Stimulated activated naive CD8-positive, alpha-beta T cell treated with anti-CD3 and anti-CD28 coated beads, Interleukin-15, amount 100 ng/mL, for 72 hours (primary cell): ENCODE data around the gene TNFRSF21.

ENCODE experiments used
- ATAC-seq: fragments of 150-1000 bp; cut with Tn5 transposase; 2 replicates; pipeline ENCODE4 v1.10.0; 2021; ENCODE audit warnings: mild to moderate bottlenecking, moderate library complexity
- DNase-seq, 2 donors: peaks; one replicate each; pipeline ENCODE4 v3.0.0; 2021 to 2022
- H3K27ac Mint-ChIP-seq, 2 donors: one replicate each; pipeline ENCODE4 v1.8.0; 2022; ENCODE audit warnings: mild to moderate bottlenecking in 2 of 2, mixed read lengths in 2 of 2, moderate library complexity in 2 of 2
- H3K27me3 Mint-ChIP-seq: one replicate; pipeline ENCODE4 v1.8.0; 2022; ENCODE audit warnings: mixed read lengths
- H3K4me1 Mint-ChIP-seq: one replicate; pipeline ENCODE4 v1.8.0; 2022; ENCODE audit warnings: mild to moderate bottlenecking, mixed read lengths
- H3K4me3 Mint-ChIP-seq, 2 donors: one replicate each; pipeline ENCODE4 v1.8.0; 2022; ENCODE audit warnings: mild to moderate bottlenecking in 2 of 2, mixed read lengths in 2 of 2, moderate library complexity in 1 of 2
- H3K9me3 Mint-ChIP-seq, 2 donors: one replicate each; pipeline ENCODE4 v1.8.0; 2022; ENCODE audit warnings: mixed read lengths in 2 of 2

Gene TNFRSF21

DNA sequence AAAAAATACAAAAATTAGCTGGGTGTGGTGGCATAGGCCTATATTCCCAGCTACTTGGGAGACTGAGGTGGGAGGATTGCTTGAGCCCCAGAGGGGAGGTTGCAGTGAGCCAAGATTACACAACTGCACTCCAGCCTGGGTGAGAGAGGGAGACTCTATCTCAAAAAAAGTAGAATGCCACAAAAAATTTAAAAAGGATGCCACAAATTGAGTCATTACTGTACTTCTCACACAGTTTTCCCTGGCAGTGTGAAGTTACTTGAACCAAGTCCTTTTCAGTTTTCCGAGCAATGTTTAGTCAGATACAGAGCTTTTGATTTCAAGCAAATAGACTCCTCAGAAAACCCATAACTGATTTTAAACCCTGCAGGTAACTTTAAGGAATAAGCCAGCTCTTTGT lies 53.3 kb downstream of the TNFRSF21 start:
- Mint-ChIP-seq H3K27me3 (no peaks in the 10 kb centered on the region), H3K4me1 (peaks cover 11% of the 10 kb centered on the region), H3K9me3 (no peaks in the 10 kb centered on the region), H3K4me3 (no peak overlapping the region), H3K27ac (no peak overlapping the region)
- DNase-seq, result no peak
- no peak for ATAC-seq

DNA sequence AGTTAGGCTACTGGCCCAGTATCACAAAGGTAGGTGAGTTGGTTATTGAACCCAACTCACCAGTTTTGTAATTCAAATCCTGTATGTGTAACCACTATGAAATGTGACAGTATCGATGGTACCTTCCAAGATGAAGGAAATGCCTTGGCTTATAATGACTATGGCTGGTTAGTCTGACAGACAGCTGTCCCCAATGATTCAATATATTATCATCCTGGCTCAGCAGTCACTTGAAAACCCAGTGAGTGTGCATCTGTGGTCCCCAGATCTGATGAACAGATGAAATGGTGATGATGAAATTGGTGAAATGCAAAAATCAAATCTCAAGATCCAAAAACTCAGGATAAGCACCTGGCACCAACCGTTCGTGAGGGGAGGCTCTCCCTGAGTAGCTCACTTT lies 54.8 kb downstream of the TNFRSF21 start:
- DNase-seq (no peak), ATAC-seq (no peak)
- H3K4me3 Mint-ChIP-seq, result no peak overlapping the region
- H3K9me3 Mint-ChIP-seq, result no peaks in the 10 kb centered on the region
- H3K27me3 Mint-ChIP-seq, result no peaks in the 10 kb centered on the region
- peaks cover 14% of the 10 kb centered on the region for H3K4me1 Mint-ChIP-seq
- H3K27ac Mint-ChIP-seq, result no peak overlapping the region

DNA sequence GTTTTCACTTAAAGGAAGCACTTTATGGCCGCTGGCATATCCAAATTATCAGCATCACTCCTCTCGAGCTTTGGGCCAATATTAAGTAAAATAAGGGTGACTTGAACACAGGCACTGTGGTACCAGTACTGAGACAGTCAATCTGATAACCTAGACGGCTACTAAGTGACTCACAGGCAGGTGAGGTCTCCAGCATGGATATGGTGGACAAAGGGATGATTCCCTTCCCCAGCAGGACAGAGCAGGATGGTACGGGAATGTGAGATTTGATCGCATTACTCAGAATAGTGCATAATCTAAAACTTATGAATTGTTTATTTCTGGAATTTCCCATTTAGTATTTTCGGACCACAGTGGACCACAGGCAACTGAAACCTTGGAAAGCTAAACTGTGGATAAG lies 55.7 kb downstream of the TNFRSF21 start:
- Mint-ChIP-seq H3K27me3 (no peaks in the 10 kb centered on the region), H3K9me3 (no peaks in the 10 kb centered on the region), H3K4me3 (no peak overlapping the region), H3K27ac (no peak overlapping the region), H3K4me1 (peaks cover 14% of the 10 kb centered on the region)
- DNase-seq (no peak), ATAC-seq (no peak)

DNA sequence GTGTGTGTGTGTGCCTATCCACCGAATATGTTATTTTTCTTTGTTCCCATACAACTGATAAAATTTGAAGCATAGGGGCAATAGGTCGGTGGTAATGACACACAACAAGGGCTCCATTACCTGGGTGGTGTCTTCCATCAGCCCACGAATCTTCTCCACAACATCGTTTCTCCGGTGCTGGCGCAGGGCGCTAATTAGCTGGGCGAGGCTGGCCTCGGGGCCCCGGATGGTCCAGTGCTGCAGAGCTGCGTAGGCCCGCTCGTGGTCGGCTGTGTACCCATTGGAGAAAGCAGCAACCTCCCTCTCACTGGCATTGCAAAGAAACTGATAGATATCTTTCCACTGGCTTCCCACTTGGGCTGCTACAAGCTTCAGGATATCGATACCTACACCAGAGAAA lies 56.6 kb downstream of the TNFRSF21 start:
- H3K4me1 Mint-ChIP-seq, result peaks cover 14% of the 10 kb centered on the region
- DNase-seq (no peak), ATAC-seq (no peak)
- no peaks in the 10 kb centered on the region for H3K27me3 Mint-ChIP-seq
- H3K4me3 Mint-ChIP-seq, result no peak overlapping the region
- no peaks in the 10 kb centered on the region for H3K9me3 Mint-ChIP-seq
- H3K27ac Mint-ChIP-seq, result no peak overlapping the region

DNA sequence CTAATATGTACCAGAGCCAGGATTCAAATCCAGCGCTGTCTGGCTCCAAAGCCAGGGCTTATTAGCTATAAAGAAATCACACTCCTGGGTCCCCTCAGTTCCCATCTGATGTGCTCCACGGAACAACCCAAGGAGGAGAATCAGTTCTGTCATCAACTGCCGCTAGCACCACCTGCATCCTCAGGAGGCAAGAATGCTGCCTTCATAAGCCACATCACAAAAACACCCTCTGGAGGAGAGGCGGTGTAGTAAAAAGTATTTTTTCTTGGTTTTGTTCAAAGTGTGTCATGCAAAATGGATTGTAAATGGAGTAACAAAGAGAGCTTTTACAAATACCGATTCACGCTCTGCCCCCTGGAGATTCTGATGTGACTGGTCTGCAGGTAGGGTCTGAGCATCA lies 57.1 kb downstream of the TNFRSF21 start:
- peaks cover 14% of the 10 kb centered on the region for H3K4me1 Mint-ChIP-seq
- H3K27ac Mint-ChIP-seq, result peak overlapping the region; percentile 34 to 66
- DNase-seq (no peak), ATAC-seq (no peak)
- no peaks in the 10 kb centered on the region for H3K27me3 Mint-ChIP-seq
- H3K4me3 Mint-ChIP-seq, result no peak overlapping the region
- no peaks in the 10 kb centered on the region for H3K9me3 Mint-ChIP-seq

DNA sequence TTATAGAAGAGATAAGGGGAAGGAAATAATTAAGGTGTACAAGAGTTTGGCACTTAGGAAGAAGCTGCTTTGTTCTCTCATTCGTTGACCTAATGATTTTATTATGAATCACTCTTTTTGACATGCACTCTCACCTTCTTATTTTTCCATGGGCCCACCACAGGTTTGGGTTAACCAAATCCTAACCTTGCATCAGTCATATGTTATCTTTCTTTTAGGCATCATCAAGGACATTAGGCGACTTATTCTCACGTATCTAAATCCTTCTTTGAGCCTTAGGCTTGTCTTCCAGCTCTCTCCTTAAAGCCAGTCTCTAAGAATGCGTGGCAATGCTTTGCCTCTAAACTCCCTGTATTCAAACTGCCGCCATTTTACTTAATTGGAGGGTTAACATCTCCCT lies 58.3 kb downstream of the TNFRSF21 start:
- Mint-ChIP-seq H3K4me3 (no peak overlapping the region), H3K27me3 (no peaks in the 10 kb centered on the region), H3K27ac (no peak overlapping the region), H3K4me1 (peaks cover 24% of the 10 kb centered on the region), H3K9me3 (no peaks in the 10 kb centered on the region)
- DNase-seq (no peak), ATAC-seq (no peak)

DNA sequence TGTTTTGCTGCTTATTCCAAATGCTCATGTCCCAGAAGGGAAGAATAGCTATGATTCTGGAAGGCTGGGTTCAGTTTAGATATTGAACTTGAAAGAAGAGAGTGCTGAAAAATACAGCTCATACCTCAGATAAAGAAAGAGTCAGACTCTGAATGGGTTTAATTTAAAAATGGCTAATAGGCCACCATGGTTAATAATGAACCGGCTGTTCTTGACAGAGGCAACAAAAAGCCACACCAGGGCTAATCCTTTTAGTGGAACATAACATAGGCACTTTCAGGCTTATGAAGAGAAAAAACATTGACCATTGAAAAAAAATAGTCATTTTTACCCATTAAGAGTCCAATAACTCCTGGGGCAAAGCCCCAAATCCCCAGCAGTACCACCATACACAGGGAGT lies 59.4 kb downstream of the TNFRSF21 start:
- H3K9me3 Mint-ChIP-seq, result no peaks in the 10 kb centered on the region
- peaks cover 35% of the 10 kb centered on the region for H3K4me1 Mint-ChIP-seq
- H3K27ac Mint-ChIP-seq, result no peak overlapping the region
- no peaks in the 10 kb centered on the region for H3K27me3 Mint-ChIP-seq
- DNase-seq, result no peak
- ATAC-seq, result no peak
- no peak overlapping the region for H3K4me3 Mint-ChIP-seq

DNA sequence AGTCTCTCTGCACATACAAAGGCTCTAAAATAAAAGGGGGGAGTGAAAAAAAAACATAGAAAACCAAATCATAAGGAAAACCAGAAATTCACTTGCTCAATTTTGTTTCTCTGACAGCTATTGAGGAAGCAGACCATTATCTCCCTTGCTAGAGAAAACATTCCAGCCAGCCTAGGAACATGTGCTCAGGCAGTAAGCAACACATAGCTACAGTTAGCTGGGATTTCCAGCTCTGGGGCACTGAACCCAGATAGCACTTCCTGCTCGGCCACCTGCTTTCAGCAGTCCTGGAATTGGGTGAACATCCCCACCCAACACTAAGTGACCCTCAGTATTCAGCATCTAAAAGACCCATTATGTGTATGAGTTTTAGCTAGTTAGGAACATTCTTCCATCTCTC lies 61.3 kb downstream of the TNFRSF21 start:
- no peak for DNase-seq
- Mint-ChIP-seq H3K27me3 (no peaks in the 10 kb centered on the region), H3K4me1 (peaks cover 40% of the 10 kb centered on the region), H3K27ac (no peak overlapping the region), H3K9me3 (no peaks in the 10 kb centered on the region), H3K4me3 (no peak overlapping the region)
- no peak for ATAC-seq

DNA sequence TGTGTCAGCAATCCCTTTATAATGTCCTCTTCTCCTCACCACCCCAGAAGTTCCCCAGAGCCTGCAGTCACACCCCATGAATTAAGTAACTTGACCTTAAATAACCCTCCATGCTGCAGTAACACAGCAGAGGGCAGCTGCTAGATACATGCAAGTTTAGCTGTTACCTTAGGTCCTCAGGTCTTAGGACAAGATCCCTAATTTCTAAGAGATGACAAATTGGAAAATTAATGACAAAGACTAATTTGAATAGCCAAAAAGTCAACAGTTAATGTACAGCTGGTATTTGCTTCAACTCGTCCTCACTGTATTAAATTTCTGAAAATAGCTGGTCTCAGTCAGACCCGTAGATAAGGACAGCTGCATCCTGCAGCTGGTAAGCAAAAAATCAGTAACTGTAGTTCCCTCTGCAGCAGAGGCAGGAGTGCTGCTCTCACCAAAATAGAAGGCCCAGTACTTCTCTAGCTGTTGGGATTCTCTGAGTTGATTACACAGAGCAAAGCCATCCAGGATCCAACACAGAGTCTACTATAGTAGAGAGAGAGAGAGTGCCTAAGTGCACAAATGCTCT lies 62.4 kb downstream of the TNFRSF21 start:
- H3K27me3 Mint-ChIP-seq, result no peaks in the 10 kb centered on the region
- DNase-seq (no peak), ATAC-seq (no peak)
- peaks cover 39% of the 10 kb centered on the region for H3K4me1 Mint-ChIP-seq
- H3K27ac Mint-ChIP-seq, result no peak overlapping the region
- no peak overlapping the region for H3K4me3 Mint-ChIP-seq
- no peaks in the 10 kb centered on the region for H3K9me3 Mint-ChIP-seq

DNA sequence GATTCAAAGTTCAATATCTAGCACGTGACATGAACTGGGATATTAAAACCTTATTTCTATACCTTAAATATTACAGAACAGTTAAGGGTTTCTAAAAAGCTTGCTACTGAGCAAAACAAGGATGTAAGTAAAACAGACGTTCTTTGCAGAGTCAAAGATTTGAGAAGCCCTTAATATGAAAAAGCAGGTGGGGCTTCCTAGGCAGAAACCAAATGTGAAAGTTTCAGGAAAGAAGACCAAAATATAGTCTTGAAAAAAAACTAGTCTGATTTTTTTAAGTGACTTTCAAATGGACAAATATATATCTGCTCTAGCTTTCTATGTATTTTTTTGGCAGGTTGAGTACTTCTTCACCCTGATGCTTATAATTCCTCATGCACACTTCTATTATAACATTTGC lies 63.2 kb downstream of the TNFRSF21 start:
- no peak for DNase-seq
- no peak overlapping the region for H3K4me3 Mint-ChIP-seq
- no peak for ATAC-seq
- peak overlapping the region in 1 of 2 donors; percentile 63 for H3K27ac Mint-ChIP-seq
- no peaks in the 10 kb centered on the region for H3K9me3 Mint-ChIP-seq
- peaks cover 43% of the 10 kb centered on the region for H3K4me1 Mint-ChIP-seq
- H3K27me3 Mint-ChIP-seq, result no peaks in the 10 kb centered on the region

DNA sequence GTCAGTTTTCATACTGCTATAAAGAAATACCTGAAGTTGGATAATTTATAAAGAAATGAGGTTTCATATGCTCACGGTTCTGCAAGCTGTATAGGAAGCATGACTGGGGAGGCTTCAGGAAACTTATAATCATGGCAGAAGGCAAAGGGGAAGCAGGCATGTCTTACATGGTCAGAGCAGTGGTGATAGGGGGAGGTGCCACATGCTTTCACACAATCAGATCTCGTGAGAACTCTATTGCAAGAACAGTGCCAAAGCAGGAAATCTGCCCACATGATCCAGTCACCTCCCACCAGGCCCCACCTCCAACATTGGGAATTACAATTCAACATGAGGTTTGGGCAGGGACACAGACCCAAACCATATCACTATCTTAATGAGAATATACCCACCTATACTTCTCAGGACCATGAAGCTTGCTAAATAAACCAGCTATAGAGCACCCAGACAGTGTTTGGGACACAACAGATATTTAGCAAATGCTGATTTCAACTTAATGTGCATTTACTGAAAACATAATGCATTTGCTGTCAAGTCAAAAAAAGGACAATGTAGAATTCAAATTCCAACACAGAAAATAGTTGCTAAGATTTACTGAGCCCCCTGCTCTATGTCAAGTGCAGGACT lies 63.8 kb downstream of the TNFRSF21 start:
- Mint-ChIP-seq H3K27me3 (no peaks in the 10 kb centered on the region), H3K4me3 (no peak overlapping the region), H3K4me1 (peaks cover 39% of the 10 kb centered on the region), H3K27ac (peak overlapping the region in 1 of 2 donors; percentile 25), H3K9me3 (no peaks in the 10 kb centered on the region)
- DNase-seq (no peak), ATAC-seq (no peak)

DNA sequence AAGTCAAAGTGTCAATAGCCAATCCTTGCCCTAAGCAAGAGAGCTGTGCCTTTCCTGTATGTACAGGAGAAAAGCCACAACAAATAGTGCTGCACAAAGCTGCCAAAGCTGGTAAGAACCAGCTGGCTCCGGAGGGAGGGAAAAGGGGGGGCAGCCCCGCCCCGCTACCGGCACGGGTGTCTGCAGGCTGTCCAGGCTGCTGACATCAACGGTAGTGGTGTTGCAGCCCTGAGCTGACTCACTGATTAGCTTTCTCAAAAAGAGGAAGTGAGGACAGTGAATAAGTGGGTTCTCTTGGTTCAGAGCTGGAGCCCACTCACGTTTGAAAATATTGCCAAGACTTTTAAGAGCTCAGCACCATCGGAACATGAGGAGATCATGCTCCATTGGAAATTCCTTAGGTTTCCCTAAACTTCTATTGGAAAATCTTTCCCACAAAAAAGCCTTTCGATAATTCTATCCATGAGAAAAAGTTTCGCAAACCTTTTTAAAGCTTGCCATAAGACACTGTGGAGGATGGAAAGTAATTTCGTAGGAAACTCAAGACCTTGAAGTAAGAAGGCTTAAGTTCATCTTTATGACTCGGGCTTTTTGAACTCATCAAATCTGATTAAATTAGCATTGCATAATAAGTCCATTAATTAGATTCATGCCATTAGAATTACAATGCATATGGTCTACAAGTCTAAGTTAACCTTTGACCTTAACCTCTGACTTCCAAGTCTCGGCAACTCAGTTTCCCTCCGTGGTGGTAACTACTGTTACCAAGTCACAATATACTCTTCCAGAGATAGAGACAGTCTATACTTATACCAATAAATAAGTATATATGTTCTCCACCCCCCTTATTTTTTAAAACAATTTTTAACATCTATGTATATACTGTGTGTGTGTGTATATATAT lies 67.0 kb downstream of the TNFRSF21 start:
- DNase-seq (peak; percentile 52 to 74), ATAC-seq (peak; percentile 98)
- Mint-ChIP-seq H3K27me3 (no peaks in the 10 kb centered on the region), H3K9me3 (no peaks in the 10 kb centered on the region), H3K4me1 (peaks cover 39% of the 10 kb centered on the region), H3K4me3 (peak overlapping the region; percentile 15 to 19), H3K27ac (peak overlapping the region in 1 of 2 donors; percentile 65)

DNA sequence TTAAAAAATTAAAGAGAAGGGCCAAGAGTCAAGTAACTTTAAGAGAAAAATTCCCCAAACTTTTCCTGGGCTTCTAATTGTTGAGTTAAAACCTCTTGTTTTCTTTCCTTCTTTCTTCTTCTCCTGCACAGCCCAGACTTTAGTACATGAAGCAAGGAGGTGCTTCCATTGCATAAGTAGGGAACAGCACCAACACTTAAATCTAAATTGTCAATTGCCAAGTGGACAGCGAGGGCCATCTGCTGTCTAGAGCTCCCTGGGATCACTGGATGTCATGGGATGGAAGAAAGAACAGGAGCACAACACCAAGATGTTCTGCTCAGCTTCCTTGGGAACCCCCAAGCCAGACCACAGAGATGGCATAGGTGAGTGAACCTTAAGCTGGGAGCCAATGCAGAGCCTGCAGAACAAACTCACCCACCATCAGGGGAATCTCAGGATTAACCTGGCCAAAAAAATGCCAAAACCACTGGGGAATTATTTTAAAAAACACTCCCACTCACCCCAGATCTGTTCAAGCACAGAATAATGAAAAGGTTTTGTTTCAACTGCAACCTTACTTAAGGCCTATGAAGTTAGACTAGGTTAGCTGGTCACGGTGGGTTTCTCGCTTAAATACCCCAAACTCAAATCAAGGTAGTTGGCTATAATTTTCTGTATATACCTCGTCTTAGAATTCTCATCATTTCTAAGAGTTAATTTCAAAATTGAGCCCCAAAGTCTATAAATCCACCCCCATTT lies 67.8 kb downstream of the TNFRSF21 start:
- Mint-ChIP-seq H3K9me3 (no peaks in the 10 kb centered on the region), H3K4me1 (peaks cover 33% of the 10 kb centered on the region), H3K27ac (peak overlapping the region in 1 of 2 donors; percentile 65), H3K27me3 (no peaks in the 10 kb centered on the region), H3K4me3 (peak overlapping the region; percentile 15 to 19)
- DNase-seq, result no peak
- ATAC-seq, result no peak

DNA sequence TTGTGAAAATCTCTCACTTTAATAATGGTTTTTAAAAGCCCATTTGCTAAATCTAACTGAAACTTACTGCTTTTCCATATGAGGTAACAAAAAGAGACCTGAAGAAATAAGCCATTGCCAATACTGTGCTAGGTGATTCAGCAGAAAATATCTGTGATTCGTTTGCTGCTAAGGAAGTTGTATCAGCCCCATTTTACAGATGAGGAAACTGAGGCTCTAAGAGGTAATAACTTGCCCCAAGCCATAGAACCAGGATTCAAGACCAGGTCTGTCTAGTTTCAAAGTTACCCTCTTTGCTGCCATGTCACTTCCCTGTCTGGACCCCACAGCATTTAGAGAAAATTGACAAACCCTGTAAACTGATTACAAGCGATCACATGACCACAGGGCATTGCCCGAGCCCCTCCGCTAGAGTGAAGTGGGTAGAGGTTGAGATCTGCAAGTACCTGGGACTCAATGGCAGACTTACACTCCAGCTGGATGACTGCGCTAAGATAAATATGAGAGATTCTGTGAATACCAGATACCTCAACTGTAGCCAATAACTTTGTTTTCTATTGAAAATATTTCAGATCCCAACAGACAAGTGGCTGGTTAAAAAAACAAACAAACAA lies 69.3 kb downstream of the TNFRSF21 start:
- no peak overlapping the region for H3K27ac Mint-ChIP-seq
- ATAC-seq, result no peak

DNA sequence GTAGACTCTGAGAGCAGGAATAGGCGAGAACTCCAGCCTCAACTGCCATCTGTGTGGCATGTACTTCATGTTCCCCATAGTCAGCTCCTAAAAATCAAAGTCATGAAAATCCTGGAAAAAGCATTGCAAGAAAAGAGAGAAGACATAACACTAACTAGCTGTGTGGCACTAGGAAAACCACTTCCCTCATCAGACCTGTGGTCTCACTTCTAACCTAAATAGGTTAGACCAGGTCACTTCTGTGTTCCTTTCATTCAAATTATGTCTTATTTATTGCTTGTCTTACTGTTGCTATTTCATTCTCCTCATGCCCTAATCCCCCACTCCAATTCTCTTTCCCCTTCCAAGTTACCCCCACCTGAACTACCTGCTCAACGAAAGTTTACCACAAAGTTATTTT lies 70.2 kb downstream of the TNFRSF21 start:
- no peaks in the 10 kb centered on the region for H3K9me3 Mint-ChIP-seq
- H3K4me1 Mint-ChIP-seq, result peaks cover 13% of the 10 kb centered on the region
- no peak overlapping the region for H3K27ac Mint-ChIP-seq
- ATAC-seq (no peak), DNase-seq (no peak)
- no peak overlapping the region for H3K4me3 Mint-ChIP-seq
- H3K27me3 Mint-ChIP-seq, result no peaks in the 10 kb centered on the region

More for the DNA sequence above, 69.3 kb downstream of the TNFRSF21 start:
- DNase-seq, result no peak
- Mint-ChIP-seq H3K9me3 (no peaks in the 10 kb centered on the region), H3K27me3 (no peaks in the 10 kb centered on the region), H3K4me1 (peaks cover 18% of the 10 kb centered on the region), H3K4me3 (no peak overlapping the region)
